Activated naive CD8-positive, alpha-beta T cell treated with anti-CD3 and anti-CD28 coated beads, Interleukin-2, amount 50 U/mL, for 16 hours (primary cell): ENCODE data around the gene DOCK10.
"Not testable (repeated sequence)": the region's sequence is repeated elsewhere in the genome, so short reads cannot be mapped to it uniquely, and the experiment has no call there.

Experiments
- DNase-seq: peaks from one replicate; pipeline ENCODE4 v3.0.0-alpha.2; 2020; ENCODE audit warnings: low read depth, low spot score

DOCK10 gene

DNA sequence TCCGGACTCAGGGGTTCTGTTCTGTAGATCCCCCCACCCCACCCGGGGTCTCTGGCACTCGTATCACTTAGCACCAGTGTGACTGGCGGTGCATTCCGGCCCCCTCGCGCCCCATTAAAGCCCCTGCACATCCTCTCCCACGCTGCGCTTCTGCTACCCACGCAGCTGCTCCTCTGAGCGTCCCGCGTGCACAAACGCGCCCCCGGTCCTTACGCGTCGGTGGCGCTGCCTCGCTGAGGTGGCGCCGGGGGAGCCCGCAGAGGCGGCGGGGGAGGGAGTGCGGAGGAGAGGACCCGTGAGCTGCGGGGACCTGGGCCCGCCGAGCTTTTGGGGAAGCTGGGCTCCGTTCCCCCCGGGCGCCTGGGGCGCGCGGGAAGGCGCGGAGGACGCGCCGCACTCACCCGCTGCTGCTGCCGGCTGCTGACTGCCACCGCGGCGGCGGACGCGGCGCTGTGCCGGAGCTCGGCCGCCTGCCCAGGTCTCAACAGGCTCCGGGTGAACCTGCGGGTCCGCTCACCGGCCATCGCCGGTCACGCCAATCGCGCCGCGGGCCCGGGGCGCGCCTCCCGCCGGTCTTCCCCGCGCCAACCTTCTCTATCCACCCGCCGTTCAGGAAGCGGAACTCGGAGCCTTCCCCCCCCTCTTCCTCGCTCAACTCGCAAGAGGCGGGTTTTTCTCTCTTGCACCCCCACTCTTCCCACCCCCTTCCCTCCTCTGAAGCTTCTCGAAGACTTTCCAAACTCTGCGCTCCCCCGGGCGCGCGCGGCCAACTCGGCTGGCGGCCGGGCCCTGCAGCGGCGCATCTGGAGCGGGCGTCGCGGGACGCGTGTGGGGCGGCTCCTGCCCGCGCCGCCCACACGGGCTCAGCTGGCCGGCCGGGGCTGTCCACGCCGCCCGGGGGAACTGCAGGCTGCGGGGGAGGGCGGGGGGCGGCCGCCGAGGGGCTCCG lies at the start of gene DOCK10:
TSS of gene DOCK10 (minus strand) at position 618 of the 949 bp plus-strand sequence. CDS start at position 524, 94 bp downstream.
- peak; percentile 53 for DNase-seq

DNA sequence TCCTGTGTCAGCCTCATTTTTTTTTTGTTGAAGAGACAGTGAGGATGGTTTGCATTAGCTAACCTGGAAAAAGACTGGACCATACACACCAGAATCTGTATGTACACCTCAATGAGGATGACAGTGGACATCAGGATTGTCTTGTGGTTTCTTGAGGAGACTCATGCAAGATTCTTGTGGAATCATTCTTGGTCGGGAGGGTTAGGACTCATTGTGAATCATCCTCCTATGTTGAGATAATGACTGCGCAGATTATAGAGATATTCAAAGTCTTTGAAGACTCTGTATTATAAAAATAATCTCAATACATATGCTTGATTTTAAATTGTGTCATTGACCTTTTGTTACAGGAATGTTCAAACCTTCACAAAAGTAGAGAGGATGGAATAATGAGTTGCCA lies 49.1 kb upstream of the DOCK10 start:
- no peak for DNase-seq

DNA sequence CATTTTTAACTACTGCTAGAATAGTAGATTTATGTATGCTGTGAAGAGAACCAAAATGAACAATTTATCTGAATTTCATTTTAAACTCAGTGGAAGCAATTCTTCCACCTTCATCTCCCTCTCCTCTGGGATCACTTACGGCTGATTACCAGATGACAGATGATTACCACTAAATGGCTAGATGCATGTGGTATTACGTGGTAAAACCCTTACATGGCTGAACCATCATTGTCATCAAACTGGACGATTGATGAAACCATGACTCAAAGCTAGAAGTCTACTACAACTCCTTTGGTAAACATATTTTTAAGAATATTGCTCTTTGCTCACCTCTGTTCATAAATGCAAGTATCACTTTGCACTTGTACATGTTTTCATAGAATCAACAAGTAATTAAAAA lies 48.5 kb upstream of the DOCK10 start:
- no peak for DNase-seq

DNA sequence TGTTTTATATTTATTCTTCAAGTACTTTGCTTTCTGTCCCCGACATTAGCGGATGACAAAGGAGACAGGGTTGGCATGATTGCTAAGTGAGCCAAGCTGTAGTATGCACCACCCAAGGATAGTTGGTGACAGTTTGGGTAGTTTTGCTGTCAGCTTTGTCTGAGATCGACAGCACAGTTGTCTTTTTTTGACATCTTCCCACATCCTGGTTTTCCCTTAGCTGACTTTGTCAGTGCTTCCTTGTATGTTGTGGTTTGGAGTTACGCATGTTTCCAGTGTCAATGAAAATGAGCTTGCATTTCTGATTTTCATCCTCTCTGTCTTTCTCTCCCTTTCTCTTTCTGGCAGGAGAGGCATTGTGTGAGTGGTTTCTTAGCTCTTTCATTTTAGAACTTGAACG lies 44.6 kb upstream of the DOCK10 start:
- DNase-seq = no peak

DNA sequence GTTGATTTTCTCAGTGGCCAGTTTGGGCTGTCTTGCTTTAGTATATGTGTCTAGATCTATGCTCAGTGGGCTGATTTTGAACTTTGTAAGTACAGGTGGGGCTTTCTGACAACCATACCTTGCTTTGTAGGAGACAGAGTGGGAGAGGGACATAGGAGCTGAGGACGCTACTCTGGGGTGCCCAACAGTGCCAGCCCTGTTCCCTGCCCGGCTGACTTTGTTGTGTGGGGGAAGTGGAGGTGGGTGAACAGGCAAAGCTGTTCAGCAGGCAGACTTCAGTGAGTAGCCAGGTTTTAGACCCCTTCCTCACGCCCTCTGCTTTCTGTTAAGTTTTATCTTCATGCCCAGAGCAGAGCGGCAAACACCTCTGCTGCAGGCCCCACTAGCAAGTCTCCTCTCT lies 44.2 kb upstream of the DOCK10 start:
- DNase-seq = no peak

DNA sequence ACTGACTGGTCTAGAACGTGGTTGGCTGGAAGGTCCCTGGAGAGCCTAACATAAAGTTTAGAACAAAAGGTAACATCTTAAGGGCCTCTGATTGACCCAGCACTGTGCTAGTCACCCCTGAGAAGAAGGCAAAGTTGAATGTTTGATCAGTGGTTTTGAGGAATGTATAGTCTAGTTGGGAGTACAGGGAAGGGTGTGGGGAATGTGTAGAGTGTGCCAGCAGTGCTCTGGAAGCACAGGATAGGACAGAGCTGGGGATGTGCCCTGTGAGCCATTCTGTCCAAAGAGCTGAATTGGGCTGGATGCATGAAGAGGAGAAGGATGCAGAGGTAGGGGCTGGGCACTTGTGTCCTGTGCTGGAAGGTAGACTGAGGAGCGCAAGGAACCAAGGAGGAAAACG lies 41.0 kb upstream of the DOCK10 start:
- no peak for DNase-seq

DNA sequence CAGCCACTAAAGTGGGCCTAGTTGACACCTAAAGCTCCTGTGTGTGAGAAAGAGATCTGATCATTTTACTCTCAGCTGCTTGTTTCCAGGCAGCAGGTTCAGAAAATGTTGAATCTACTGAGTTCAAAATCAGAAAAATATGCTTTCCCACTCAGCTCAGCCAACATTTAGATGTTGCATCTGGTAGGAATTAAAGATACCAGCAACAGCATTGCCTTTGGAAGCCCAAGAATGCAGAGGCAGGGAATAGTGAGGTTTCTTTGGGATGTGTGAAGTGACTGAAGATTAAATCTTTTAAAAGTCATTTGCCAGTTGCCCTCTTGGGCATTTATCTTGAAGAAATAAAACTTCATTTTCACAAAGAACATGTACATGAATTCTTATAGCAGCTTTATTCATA lies 33.9 kb upstream of the DOCK10 start:
- no peak for DNase-seq

DNA sequence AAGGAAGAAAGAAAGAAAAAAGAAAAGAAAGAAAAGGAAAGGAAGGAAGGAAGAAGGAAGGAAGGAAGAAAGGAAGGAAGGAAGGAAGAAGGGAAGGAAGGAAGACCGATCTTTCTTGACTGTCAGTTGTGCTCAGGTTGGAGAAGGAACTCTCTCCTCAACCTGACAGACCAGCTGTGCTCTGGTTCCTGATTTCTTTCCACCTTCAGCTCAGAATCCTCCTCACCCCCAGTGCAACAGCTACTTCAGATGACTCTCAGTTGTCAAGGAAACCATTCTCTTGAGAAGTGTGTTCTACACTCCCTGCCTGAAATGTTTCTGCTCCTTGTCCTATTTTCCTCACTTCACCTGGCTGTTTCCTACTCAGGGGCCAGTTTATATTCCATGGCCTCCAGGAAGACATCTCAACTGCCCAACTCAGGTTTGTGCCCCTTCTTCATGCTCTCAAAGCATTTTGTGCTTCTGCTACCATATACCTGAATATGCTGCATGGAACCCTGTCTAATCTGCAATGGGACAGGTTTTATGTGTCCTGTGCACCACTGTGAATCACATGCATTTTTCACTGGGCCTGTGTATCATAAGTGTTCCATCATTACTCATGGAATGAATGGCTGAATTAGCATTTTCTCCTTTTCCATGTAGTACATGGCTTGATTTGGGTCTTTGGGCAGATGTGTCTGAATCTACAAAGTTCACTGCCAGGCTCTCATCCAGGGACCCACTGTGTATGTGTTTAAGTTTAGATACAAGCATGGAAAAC lies 32.8 kb upstream of the DOCK10 start:
- DNase-seq = no peak

DNA sequence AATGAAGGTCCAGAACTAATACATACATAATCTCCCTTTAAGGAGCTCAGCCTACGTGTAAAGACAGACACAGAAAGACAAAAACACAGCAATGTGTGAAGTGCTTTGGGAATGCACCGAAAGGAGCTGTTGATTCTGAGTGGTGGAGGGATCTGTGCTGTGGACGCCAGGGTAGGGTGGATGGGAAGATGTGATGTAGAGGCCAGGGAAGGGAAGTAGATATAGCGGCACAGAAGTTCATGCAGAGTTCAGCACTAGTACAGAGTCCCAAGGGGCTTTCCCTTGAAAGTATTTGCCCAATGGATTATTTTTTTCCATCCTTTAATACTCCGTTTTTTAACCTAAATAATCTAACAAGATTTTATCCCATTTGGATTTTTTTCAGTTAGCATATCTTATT lies 32.1 kb upstream of the DOCK10 start:
- no peak for DNase-seq

DNA sequence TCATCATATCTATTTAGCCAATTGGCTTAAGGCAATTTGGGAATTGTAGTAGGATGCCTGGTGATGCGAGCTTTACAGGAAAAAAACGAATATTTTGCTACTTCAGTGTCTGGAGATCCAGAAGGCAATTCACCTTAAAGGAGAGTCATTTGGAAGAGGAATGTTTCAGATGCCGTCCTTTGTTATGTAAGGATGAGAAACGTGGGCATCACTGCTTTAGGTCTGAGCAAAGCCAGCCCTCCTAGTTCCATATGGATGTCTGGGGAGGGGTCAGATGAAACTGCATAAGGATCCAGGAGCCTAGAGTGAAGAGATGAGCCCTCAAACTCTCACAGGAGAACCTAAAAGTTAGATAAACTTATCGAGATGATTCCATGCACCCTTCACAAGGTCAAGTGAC lies 30.9 kb upstream of the DOCK10 start:
- no peak for DNase-seq

DNA sequence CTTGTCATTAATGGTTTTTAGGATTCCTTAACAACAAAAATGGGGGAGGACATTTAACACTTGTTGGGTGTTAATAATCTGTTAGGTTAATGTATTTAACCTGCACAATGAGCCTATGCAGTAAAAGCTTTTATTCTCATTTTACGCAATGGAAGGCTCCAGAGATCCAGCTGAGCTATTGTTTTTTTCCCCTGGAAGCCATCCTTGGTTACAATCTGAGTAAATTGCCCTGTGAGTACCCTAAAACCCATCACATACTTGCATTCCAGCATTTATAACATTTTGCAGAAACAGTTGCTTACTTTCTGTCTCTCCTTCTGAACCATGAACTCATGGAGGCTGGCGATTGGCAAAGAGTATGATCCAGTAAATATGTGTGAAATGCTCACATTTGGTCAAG lies 30.2 kb upstream of the DOCK10 start:
- DNase-seq = no peak

DNA sequence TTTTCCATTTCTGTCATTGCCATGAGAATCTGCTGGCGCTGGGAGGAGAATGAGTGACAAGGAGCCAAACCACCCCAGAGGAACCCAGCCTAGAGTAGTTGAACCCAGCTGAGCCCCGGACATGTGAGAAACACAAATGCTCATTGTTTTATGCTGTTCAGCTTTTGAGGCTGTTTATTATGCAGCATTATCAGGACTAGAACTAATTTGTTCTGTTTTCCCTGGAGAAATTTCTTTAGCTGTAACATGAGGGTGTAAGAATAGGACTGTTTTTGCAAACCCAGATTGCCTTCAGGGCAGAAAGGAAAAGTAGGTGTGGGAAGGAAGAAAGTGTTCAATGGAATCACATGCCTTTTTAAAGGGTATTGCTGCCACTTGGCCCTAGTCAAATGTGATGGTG lies 28.5 kb upstream of the DOCK10 start:
- no peak for DNase-seq

DNA sequence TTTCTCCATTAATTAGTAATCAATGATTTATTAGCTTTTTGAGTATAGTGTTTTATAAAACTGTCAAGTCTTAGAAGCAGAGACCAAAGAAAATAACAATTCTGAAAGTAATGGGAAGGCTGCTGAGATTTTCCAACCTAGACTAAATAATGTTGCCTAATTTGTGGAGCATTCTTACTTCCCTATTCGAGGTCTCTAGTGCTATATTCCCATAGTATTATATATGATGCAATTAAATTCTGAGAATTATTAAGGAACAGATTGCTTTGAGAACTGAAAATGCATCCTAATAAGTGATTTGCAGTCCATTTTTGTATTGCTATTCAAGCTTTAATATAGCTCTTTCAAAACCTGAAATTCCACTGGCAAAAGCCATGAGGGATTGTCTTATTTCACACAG lies 27.7 kb upstream of the DOCK10 start:
- DNase-seq = no peak

DNA sequence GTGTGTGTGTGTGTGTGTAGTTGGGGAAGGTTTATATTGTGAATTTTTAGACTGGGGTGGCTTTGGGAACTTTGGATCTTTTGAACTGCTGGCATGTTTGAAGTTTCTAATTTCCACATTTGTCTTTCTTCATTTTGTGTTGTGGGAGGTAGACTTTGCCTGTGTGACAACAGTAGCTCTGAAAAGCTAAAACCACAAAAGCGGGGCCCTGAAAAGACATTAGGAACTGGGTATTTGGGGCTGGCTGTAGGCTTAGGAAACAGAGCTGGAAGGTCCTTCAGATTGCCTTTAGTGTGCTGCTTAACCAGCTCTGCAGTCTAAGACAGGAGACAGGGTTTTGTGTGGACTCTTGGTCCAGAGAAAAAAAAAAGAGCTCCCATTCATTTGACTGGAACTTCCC lies 27.2 kb upstream of the DOCK10 start:
- no peak for DNase-seq

DNA sequence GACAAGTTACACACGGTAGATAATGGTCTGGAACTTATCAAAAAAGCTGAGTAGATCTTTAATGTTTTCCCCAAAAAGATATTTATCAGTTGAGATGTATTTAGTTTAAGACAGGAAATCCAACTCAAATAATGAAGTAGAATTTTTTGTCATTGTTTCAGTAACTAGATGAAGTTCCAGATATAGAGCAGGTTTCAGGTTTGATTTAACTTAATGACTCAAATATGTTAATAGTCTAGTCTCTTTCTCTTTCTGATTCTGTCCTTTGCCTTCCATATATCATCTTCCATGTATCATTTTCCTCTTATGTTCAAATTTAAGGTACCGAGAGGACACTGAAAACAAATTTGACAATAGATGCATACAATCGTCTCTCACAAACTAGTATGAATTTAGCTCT lies 23.6 kb upstream of the DOCK10 start:
- DNase-seq = no peak

DNA sequence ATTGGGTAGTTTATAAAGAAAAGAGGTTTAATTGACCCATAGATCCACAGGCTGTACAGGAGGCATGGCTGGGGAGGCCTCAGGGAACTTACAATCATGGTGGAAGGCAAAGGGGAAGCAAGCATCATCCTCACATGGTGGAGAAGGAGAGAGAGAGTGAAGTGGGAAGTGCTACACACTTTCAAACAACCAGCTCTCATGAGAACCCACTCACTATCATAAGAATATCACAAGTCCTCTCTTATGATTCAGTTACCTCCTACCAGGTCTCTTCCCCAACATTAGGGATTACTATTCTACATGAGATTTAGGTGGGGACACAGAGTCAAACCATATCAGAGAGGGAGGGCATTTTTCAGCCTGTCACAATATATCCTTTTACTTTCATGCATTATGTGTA lies 22.7 kb upstream of the DOCK10 start:
- DNase-seq = no peak

DNA sequence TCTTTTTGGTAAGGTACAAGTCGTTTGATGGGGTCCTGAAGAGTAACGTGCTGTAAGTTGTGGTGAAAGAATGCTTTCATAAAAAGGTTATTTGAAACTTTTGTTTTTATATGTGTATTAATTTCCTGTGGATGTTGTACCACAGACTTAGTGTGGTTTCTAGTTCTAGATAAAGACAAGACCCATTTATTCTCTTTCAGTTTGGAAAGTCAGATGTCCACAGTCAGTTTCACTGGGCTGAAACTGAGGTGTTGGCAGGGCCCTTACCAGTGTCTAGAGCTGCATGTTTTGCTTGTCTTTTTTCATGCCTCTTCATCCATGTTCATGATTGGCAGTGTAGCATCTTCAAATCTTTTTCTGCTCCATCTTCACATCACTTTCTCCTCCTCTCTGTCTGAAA lies 22.1 kb upstream of the DOCK10 start:
- DNase-seq = no peak

DNA sequence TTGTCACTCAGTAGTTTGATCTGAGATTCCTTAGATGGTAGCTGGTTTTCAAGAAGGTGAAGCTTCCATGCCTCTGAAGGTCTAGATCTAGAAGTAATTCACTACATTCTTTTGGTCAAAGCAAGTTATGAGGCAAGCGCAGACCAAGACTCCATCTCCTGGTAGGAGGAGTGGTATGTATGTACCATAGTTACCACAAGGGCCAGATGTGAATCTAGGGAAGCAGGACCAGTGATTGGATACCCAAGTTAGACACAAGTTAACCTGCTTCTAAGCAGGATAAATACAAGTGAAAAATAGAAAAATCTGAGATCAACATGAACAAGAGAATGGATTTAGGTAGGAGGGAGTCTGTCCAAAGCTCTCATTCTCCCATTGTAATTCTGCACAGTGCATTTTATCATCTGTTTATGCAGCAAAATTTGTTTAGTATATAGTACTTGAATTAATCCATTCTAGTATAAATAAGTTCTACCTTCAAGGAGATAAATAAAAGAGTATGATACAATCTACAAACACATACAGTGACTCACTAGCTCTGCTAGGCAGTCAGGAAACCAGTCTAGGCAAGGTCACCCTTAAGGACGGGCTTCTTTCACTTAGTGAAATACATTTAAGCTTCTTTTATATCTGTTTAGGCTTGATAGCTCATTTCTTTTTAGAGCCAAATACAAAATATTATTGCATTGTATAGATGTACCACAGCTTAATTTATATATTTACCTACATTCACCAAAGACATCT lies 14.2 kb upstream of the DOCK10 start:
- DNase-seq = no peak

DNA sequence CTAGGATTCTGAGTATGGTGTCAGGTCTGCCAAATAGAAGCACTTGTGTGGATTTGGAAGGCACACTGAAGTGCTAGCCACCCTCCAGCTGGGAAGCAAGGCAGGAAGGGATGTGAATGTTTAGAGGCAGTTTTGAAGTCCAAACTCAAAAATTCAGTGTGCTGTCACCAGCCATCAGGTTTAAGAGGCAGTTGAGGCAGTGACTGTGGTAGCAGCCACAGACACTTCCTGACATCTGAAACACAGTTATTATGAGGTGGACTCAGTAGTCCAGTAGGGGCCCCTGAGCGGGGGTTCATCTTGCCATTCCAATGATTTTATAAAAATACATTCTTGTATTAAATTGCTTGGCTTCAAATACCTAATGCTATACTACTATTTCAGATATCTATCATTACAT lies 13.4 kb upstream of the DOCK10 start:
- no peak for DNase-seq

DNA sequence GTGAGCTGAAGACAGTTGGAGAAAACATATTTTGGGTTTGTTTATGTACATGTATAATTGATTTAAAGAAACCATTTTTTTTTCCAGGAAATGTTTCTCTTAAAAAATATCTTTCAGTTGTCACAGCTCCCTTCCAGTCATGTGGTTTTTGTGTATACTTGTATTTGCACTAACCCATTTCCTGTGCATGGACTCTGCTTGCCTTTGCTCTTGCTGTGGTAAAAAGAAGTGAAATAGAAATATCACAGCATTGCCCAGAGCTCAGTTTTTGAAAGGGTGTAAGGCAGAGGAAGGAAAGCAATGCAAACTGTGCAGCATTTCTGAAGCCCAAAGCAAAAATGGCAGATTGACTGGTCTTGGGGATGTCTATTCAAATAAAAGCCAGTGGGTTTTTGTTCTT lies 10.4 kb upstream of the DOCK10 start:
- DNase-seq = no peak

DNA sequence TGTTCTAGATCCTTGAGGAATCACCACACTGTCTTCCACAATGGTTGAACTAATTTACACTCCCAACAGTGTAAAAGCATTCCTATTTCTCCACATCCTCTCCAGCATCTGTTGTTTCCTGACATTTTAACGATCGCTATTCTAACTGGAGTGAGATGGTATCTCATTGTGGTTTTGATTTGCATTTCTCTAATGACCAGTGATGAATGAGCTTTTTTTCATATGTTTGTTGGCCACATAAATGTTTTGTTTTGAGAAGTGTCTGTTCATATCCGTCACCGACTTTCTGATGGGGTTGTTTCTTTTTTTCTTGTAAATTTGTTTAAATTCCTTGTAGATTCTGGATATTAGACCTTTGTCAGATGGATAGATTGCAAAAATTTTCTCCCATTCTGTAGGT lies 5.2 kb upstream of the DOCK10 start:
- not testable (repeated sequence) for DNase-seq

DNA sequence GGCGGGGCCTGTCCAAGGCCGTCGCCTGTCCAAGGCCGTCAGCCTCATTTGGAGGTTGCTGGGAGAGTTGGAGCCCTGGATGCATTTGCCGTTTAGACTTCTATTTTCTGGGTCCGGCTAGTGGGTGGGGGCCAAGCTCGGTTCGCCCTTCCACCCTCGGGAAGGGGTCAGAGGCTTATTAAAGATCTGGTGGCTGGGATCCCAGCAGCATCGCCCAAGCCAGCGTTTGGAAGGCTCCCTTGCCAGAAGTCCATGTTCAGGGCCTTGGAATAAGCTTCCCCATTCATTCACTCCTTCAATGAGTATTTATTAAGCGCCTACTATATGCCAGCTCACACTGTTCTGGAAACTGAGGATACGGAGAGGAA lies 516 bp upstream of the DOCK10 start:
- no peak for DNase-seq
